PFSK-1 (cell line): Measurements from ENCODE around the gene LRP6.

Experiments
- FOXP2 ChIP-seq: optimal IDR thresholded peaks from 2 replicates; pipeline ENCODE3; 2011; ENCODE audit warnings: borderline replicate concordance, control low read depth, inconsistent platforms; ENCODE audit not compliant: insufficient read depth; ENCODE audit errors: extremely low read length, extremely low read depth
- POLR2AphosphoS5 ChIP-seq: IDR thresholded peaks from 2 replicates; pipeline ENCODE4 v1.6.1; 2012; ENCODE audit warnings: low read depth, mild to moderate bottlenecking, control low read depth, low read length, moderate library complexity
- SIN3A ChIP-seq: IDR thresholded peaks from 2 replicates; pipeline ENCODE4 v1.6.1; 2012; ENCODE audit warnings: mild to moderate bottlenecking, low read length, moderate library complexity, borderline replicate concordance; ENCODE audit not compliant: insufficient read depth
- TAF1 ChIP-seq: IDR thresholded peaks from 2 replicates; pipeline ENCODE4 v1.6.1; 2012; ENCODE audit warnings: low read length, control low read depth, borderline replicate concordance; ENCODE audit not compliant: insufficient read depth
- TF ChIP-seq, protein P1 (sequence below), 2 experiments: IDR thresholded peaks; 2 replicates each; pipeline versions ENCODE4 v1.6.1 to v1.8.0; 2011 to 2012; ENCODE audit warnings: low read depth in 2 of 2, low read length in 2 of 2, control low read depth in 1 of 2, inconsistent platforms in 1 of 2, mild to moderate bottlenecking in 1 of 2, moderate library complexity in 1 of 2; ENCODE audit not compliant: insufficient read depth in 1 of 2

Gene LRP6

DNA sequence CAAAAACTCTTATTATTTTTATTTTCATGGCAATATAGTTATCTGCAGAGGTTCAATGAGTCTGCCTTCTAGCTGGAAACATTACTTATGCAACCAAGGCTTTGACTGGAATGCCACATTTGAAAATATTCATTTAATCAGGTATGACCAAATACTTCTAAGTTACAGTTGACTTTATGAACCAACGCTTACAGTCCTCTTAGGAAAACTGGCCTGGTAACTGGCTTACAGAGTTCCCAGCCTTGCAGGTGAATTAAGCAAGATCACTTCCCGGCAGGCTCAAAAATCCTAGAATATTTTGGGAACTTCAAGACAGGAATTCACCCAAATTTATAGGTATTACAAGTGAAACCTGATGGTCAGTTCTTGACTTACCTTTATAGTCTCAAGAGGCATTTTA, 12.3 kb downstream of the LRP6 start:
- TF ChIP-seq FOXP2 (no peak), POLR2AphosphoS5 (no peak), TAF1 (no peak), SIN3A (no peak)
- TF ChIP-seq, protein P1, sequence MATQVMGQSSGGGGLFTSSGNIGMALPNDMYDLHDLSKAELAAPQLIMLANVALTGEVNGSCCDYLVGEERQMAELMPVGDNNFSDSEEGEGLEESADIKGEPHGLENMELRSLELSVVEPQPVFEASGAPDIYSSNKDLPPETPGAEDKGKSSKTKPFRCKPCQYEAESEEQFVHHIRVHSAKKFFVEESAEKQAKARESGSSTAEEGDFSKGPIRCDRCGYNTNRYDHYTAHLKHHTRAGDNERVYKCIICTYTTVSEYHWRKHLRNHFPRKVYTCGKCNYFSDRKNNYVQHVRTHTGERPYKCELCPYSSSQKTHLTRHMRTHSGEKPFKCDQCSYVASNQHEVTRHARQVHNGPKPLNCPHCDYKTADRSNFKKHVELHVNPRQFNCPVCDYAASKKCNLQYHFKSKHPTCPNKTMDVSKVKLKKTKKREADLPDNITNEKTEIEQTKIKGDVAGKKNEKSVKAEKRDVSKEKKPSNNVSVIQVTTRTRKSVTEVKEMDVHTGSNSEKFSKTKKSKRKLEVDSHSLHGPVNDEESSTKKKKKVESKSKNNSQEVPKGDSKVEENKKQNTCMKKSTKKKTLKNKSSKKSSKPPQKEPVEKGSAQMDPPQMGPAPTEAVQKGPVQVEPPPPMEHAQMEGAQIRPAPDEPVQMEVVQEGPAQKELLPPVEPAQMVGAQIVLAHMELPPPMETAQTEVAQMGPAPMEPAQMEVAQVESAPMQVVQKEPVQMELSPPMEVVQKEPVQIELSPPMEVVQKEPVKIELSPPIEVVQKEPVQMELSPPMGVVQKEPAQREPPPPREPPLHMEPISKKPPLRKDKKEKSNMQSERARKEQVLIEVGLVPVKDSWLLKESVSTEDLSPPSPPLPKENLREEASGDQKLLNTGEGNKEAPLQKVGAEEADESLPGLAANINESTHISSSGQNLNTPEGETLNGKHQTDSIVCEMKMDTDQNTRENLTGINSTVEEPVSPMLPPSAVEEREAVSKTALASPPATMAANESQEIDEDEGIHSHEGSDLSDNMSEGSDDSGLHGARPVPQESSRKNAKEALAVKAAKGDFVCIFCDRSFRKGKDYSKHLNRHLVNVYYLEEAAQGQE (IDR thresholded peaks at IDR 0.05; ENCODE audit: insufficient read depth in 1 of 2, low read depth in 2 of 2, low read length in 2 of 2) = no peak

DNA sequence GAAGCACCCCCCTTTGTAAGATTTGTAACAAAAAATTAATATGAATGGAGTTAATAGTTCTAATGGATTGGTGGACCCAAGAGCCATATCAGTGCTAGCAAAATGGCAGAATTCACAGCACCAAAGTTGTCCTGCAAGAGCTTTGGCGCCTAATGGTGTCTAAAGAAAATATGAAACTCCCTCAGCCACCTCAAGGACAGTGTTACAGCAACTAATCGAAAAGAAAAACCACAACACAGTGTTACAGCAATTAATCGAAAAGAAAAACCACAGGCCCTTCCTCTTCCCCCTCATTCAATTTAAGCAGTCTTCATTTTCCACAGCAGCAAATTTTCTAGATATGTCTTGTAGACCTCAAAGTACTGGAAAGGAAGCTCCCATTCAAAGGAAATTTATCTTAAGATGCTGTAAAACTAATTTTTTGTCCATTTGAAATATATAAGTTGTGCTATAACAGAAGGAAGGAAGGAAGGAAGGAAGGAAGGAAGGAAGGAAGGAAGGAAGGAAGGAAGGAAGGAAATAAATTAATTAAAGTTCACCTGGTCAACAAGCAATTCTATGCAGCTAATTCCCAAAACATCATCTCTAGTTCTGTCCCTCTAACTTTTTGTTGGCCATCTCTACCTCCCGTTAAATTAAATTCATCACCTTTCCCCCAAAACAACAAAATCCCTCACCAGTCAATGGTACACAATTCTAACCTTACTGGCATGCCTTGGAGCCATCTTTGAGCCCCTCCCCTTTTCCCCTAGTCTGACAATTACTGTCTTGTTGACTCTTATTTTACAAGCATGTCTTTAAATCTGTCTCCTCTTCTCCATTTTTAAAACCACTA, 17.4 kb downstream of the LRP6 start:
- no peak for TF ChIP-seq TAF1
- TF ChIP-seq FOXP2 = no peak
- TF ChIP-seq, protein P1 (IDR thresholded peaks at IDR 0.05; ENCODE audit: insufficient read depth in 1 of 2, low read depth in 2 of 2, low read length in 2 of 2) = no peak
- TF ChIP-seq SIN3A = no peak

DNA sequence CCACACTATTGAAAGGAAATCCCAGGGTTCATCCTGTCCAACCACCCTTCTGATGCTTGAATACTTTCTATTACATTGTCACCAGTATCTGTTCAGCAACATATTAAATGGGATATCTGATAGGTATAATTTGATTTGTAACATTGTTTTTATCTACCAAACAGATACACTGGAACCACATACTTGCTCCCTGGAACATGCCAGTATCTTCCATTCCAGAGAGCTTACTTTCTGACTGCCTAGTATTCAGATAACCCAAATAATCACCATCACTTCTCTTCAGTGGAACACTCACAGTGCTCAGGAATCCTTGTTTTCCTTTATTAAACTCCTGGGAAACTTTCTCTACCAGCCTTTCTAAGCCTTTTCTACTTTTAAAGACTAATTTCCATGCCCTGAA, 19.3 kb downstream of the LRP6 start:
- TF ChIP-seq POLR2AphosphoS5 = no peak
- TF ChIP-seq, protein P1 (IDR thresholded peaks at IDR 0.05; ENCODE audit: insufficient read depth in 1 of 2, low read depth in 2 of 2, low read length in 2 of 2) = no peak
- TF ChIP-seq FOXP2 = no peak
- no peak for TF ChIP-seq SIN3A
- no peak for TF ChIP-seq TAF1

DNA sequence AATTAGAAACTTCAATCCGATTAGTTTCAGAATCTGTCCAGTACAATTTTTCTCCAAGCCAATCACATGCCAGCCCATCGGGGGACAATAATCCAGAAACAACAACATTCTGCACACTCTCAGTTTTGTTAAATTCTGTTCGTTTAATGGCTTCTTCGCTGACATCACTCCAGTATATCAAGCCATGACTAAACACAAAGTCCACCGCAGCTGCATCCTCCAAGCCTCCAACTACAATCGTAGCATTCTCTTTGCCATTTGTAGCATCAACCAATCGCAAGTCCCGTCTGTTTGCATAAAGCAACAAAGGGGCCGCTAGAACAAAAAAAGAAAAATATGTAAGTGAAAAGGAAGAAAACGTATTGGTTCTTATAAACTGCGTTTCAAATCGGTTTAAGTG, 22.5 kb downstream of the LRP6 start:
- TF ChIP-seq SIN3A = no peak
- TF ChIP-seq, protein P1 (IDR thresholded peaks at IDR 0.05; ENCODE audit: insufficient read depth in 1 of 2, low read depth in 2 of 2, low read length in 2 of 2) = no peak
- no peak for TF ChIP-seq TAF1

DNA sequence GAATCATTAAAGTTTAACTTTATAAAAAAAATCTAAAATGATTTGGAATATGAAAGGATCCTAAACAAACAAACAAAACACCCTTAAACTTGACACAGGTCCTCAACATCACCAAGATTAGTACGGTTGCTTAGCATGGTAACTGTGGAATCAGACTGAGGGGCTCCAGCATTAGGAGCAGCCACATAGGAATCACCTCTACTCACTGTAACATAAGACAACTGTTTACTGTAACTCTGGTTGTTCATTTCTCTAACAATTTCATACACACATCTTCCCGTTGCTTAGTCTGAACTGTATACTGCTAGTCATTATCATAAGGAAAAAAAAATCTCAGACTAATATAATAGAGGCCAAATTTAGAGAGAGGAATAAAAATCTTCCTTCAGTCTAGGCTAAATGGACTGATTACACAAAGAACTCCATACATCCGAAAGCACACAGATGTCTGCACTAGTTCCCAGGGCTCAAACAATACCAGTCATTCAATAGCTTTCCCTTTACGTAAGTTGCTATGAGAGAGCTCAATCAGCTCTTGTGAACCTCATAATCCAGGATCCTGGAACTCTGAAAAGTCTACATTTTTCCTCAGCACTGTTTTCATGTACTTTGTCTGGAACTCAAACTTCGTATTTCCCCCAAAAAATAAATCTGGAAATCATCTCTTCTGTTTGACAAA, 26.0 kb downstream of the LRP6 start:
- TF ChIP-seq SIN3A = no peak
- no peak for TF ChIP-seq POLR2AphosphoS5
- TF ChIP-seq, protein P1 (IDR thresholded peaks at IDR 0.05; ENCODE audit: insufficient read depth in 1 of 2, low read depth in 2 of 2, low read length in 2 of 2) = no peak
- no peak for TF ChIP-seq TAF1
- no peak for TF ChIP-seq FOXP2
